DOHH2 (cell line): Measurements from ENCODE around the gene NTRK1.

Experiments
- H3F3A ChIP-seq: fragments of 200-600 bp; sonication (generic), shearing (Covaris generic); 2 replicates; pipeline ENCODE4 v1.6.0; 2016; ENCODE audit warnings: antibody characterized with exemption, mild to moderate bottlenecking; ENCODE audit not compliant: control insufficient read depth, insufficient read depth
- H3K27ac ChIP-seq: fragments of 200-600 bp; sonication (generic); 2 replicates; pipeline ENCODE4 v1.5.1; 2014; ENCODE audit warnings: low read depth, mild to moderate bottlenecking, low read length, moderate library complexity
- H3K27me3 ChIP-seq: fragments of 200-600 bp; sonication (generic); 2 replicates; pipeline ENCODE4 v1.6.1; 2014; ENCODE audit warnings: mild to moderate bottlenecking, low read length, mixed read lengths; ENCODE audit not compliant: control insufficient read depth
- H3K36me3 ChIP-seq: fragments of 200-600 bp; sonication (generic); 2 replicates; pipeline ENCODE4 v1.6.1; 2014; ENCODE audit warnings: mild to moderate bottlenecking, low read length, moderate library complexity, mixed read lengths; ENCODE audit not compliant: control insufficient read depth
- H3K4me1 ChIP-seq: fragments of 200-600 bp; sonication (generic); 2 replicates; pipeline ENCODE4 v1.6.1; 2014; ENCODE audit warnings: mild to moderate bottlenecking, low read length, mixed read lengths; ENCODE audit not compliant: control insufficient read depth
- H3K4me2 ChIP-seq: fragments of 200-600 bp; sonication (generic); 2 replicates; pipeline ENCODE4 v1.6.0; 2014; ENCODE audit warnings: mild to moderate bottlenecking, low read length, moderate library complexity
- H3K4me3 ChIP-seq: fragments of 200-600 bp; sonication (generic); 2 replicates; pipeline ENCODE4 v1.5.1; 2014; ENCODE audit warnings: mild to moderate bottlenecking, low read length, mixed read lengths
- H3K79me2 ChIP-seq: fragments of 200-600 bp; sonication (generic); 2 replicates; pipeline ENCODE4 v1.6.1; 2014; ENCODE audit warnings: mild to moderate bottlenecking, low read length, mixed read lengths; ENCODE audit not compliant: control insufficient read depth
- H3K9me2 ChIP-seq: fragments of 200-600 bp; sonication (generic); replicated peaks from 2 replicates; pipeline ENCODE4 v1.6.1; 2014; ENCODE audit warnings: mild to moderate bottlenecking, low read length, mixed read lengths; ENCODE audit not compliant: control insufficient read depth
- H3K9me3 ChIP-seq: fragments of 200-600 bp; sonication (generic); 2 replicates; pipeline ENCODE4 v1.6.1; 2014; ENCODE audit warnings: antibody characterized with exemption, low read length, mixed read lengths; ENCODE audit not compliant: control insufficient read depth, insufficient read depth
- H4K20me1 ChIP-seq: fragments of 200-600 bp; sonication (generic); 2 replicates; pipeline ENCODE4 v1.6.0; 2014; ENCODE audit warnings: low read depth, mild to moderate bottlenecking, antibody characterized with exemption, low read length, moderate library complexity; ENCODE audit not compliant: control insufficient read depth, insufficient read depth
- CTCF ChIP-seq: fragments of 200-600 bp; sonication (generic); IDR thresholded peaks from one replicate; pipeline ENCODE4 v1.5.1; 2014; ENCODE audit warnings: antibody characterized with exemption, mild to moderate bottlenecking, low read depth, low read length; ENCODE audit not compliant: poor library complexity, severe bottlenecking
- EZH2phosphoT487 ChIP-seq: fragments of 200-600 bp; sonication (generic); IDR thresholded peaks from 2 replicates; pipeline ENCODE4 v1.6.1; 2017; ENCODE audit warnings: borderline replicate concordance, mild to moderate bottlenecking, antibody characterized with exemption, low read length, moderate library complexity, mixed read lengths

Gene NTRK1

GRCh38 chr1:156838972-156839371 is 21.7 kb upstream of the NTRK1 start:
- TF ChIP-seq EZH2phosphoT487 (no peak), CTCF (peak; percentile 97)
- H3K9me3 ChIP-seq = no peaks in the 10 kb centered on the region
- no peaks in the 10 kb centered on the region for H3K79me2 ChIP-seq
- H4K20me1 ChIP-seq = 0 out of 2 replicates have a peak, but pooled peaks cover 3% of the 10 kb centered on the region
- H3K27ac ChIP-seq = no peak overlapping the region
- H3K4me1 ChIP-seq = no peaks in the 10 kb centered on the region
- no peaks in the 10 kb centered on the region for H3F3A ChIP-seq
- H3K36me3 ChIP-seq = no peaks in the 10 kb centered on the region
- no peaks in the 10 kb centered on the region for H3K9me2 ChIP-seq
- H3K4me2 ChIP-seq = no peak overlapping the region
- H3K27me3 ChIP-seq = peaks cover 46% of the 10 kb centered on the region
- H3K4me3 ChIP-seq = no peak overlapping the region

- Histone ChIP-seq H3K4me1 (no peaks in the 10 kb centered on the region), H3F3A (no peaks in the 10 kb centered on the region), H4K20me1 (0 out of 2 replicates have a peak, but pooled peaks cover 3% of the 10 kb centered on the region), H3K4me3 (no peak overlapping the region), H3K27me3 (peaks cover 40% of the 10 kb centered on the region), H3K79me2 (no peaks in the 10 kb centered on the region), H3K4me2 (no peak overlapping the region), H3K9me2 (no peaks in the 10 kb centered on the region), H3K9me3 (no peaks in the 10 kb centered on the region), H3K36me3 (no peaks in the 10 kb centered on the region), H3K27ac (no peak overlapping the region)
- TF ChIP-seq CTCF (no peak), EZH2phosphoT487 (no peak)
Observed at GRCh38 chr1:156839426-156840109, 21.1 kb upstream of the NTRK1 start.

- Histone ChIP-seq H3K4me1 (no peaks in the 10 kb centered on the region), H3K27ac (no peak overlapping the region), H3F3A (no peaks in the 10 kb centered on the region), H3K9me3 (no peaks in the 10 kb centered on the region), H3K4me2 (no peak overlapping the region), H3K79me2 (no peaks in the 10 kb centered on the region), H3K27me3 (peaks cover 32% of the 10 kb centered on the region), H4K20me1 (0 out of 2 replicates have a peak, but pooled peaks cover 3% of the 10 kb centered on the region), H3K36me3 (no peaks in the 10 kb centered on the region), H3K9me2 (no peaks in the 10 kb centered on the region), H3K4me3 (no peak overlapping the region)
- TF ChIP-seq EZH2phosphoT487 (no peak), CTCF (no peak)
Observed at GRCh38 chr1:156840186-156840897, 20.3 kb upstream of the NTRK1 start.
